ENCODE results near the gene NDUFS6. TPM values are rescaled to one million over a fixed set of nuclear protein-coding genes. Genes with fewer than 3 reads are reported as not detected.

Gene NDUFS6
- total RNA-seq, 2 donors from 2014 or later = 32.3 to 32.6 TPM

- DNase-seq (ENCODE audit: low spot score in 2 of 2) (no peak), ATAC-seq (no peak)
- no peaks in the 10 kb centered on the region for H3K9me3 Mint-ChIP-seq
- no peak overlapping the region for H3K27ac Mint-ChIP-seq
- H3K36me3 Mint-ChIP-seq = no peaks in the 10 kb centered on the region
Observed at GRCh38 chr5:1856596-1857255, 55.5 kb downstream of the NDUFS6 start.

GRCh38 chr5:1857256-1857600 lies 56.0 kb downstream of the NDUFS6 start:
- no peaks in the 10 kb centered on the region for H3K36me3 Mint-ChIP-seq
- no peaks in the 10 kb centered on the region for H3K9me3 Mint-ChIP-seq
- ATAC-seq = no peak
- no peak overlapping the region for H3K27ac Mint-ChIP-seq
- no peak for DNase-seq (ENCODE audit: low spot score in 2 of 2)

GRCh38 chr5:1858436-1858835 lies 57.2 kb downstream of the NDUFS6 start:
- no peak for ATAC-seq
- H3K9me3 Mint-ChIP-seq = no peaks in the 10 kb centered on the region
- DNase-seq (ENCODE audit: low spot score in 2 of 2) = no peak
- H3K36me3 Mint-ChIP-seq = no peaks in the 10 kb centered on the region
- no peak overlapping the region for H3K27ac Mint-ChIP-seq

GRCh38 chr5:1859099-1859498 lies 57.9 kb downstream of the NDUFS6 start:
- no peaks in the 10 kb centered on the region for H3K9me3 Mint-ChIP-seq
- H3K27ac Mint-ChIP-seq = no peak overlapping the region
- ATAC-seq (no peak), DNase-seq (ENCODE audit: low spot score in 2 of 2) (no peak)
- no peaks in the 10 kb centered on the region for H3K36me3 Mint-ChIP-seq

- DNase-seq (ENCODE audit: low spot score in 2 of 2) (no peak), ATAC-seq (no peak)
- Mint-ChIP-seq H3K9me3 (no peaks in the 10 kb centered on the region), H3K27ac (no peak overlapping the region), H3K36me3 (no peaks in the 10 kb centered on the region)
Observed at GRCh38 chr5:1860021-1860610, 58.9 kb downstream of the NDUFS6 start.

- Mint-ChIP-seq H3K27ac (no peak overlapping the region), H3K36me3 (no peaks in the 10 kb centered on the region), H3K9me3 (no peaks in the 10 kb centered on the region)
- ATAC-seq (no peak), DNase-seq (ENCODE audit: low spot score in 2 of 2) (no peak)
Observed at GRCh38 chr5:1860949-1861348, 59.7 kb downstream of the NDUFS6 start.

GRCh38 chr5:1864896-1865440 lies 63.8 kb downstream of the NDUFS6 start:
- no peak for ATAC-seq
- no peaks in the 10 kb centered on the region for H3K9me3 Mint-ChIP-seq
- DNase-seq (ENCODE audit: low spot score in 2 of 2) = no peak
- no peak overlapping the region for H3K27ac Mint-ChIP-seq
- no peaks in the 10 kb centered on the region for H3K36me3 Mint-ChIP-seq

- ATAC-seq = no peak
- no peak for DNase-seq (ENCODE audit: low spot score in 2 of 2)
- Mint-ChIP-seq H3K27ac (no peak overlapping the region), H3K9me3 (no peaks in the 10 kb centered on the region), H3K36me3 (no peaks in the 10 kb centered on the region)
Observed at GRCh38 chr5:1865486-1865885, 64.3 kb downstream of the NDUFS6 start.

Other genes with a start within 250 kb of the NDUFS6 start
- 10 to 100 TPM; 60.4 to 69.6 TPM for gene MRPL36, start 1.6 kb upstream of the NDUFS6 start, total RNA-seq
- gene IRX4, start 81.5 kb downstream of the NDUFS6 start, total RNA-seq = not detected

All from activated naive CD4-positive, alpha-beta T cell treated with anti-CD3 and anti-CD28 coated beads, Interleukin-2, amount 50 U/mL, for 72 hours (primary cell).